Muscle of leg (tissue), 11 donors: ENCODE results near the gene UXS1. TPM values are rescaled to one million over a fixed set of nuclear protein-coding genes. Genes with fewer than 3 reads are reported as not detected.

Source experiments
- DNase-seq: peaks from one replicate; pipeline ENCODE4 v3.0.0; 2013
- H3K27ac ChIP-seq: one replicate; pipeline ENCODE4 v1.5.1; 2013; ENCODE audit warnings: mild to moderate bottlenecking, low read length, control low read depth
- H3K27me3 ChIP-seq: one replicate; pipeline ENCODE4 v1.6.1; 2013; ENCODE audit warnings: low read length; ENCODE audit not compliant: control insufficient read depth, insufficient read depth
- H3K36me3 ChIP-seq: one replicate; pipeline ENCODE4 v1.6.1; 2013; ENCODE audit warnings: low read length; ENCODE audit not compliant: control insufficient read depth, insufficient read depth
- H3K4me1 ChIP-seq: one replicate; pipeline ENCODE4 v1.6.1; 2013; ENCODE audit warnings: low read length; ENCODE audit not compliant: control insufficient read depth, insufficient read depth
- H3K4me3 ChIP-seq: one replicate; pipeline ENCODE4 v1.5.1; 2013; ENCODE audit warnings: low read length, control low read depth
- H3K9me3 ChIP-seq: replicated peaks from 2 replicates; pipeline ENCODE4 v1.6.1; 2013; ENCODE audit warnings: low read depth, low read length; ENCODE audit not compliant: control insufficient read depth
- WGBS: methylation state at CpG from one replicate; pipeline ENCODE4 v1.1.5; 2013; ENCODE audit warnings: missing lambda C conversion rate; ENCODE audit not compliant: insufficient coverage; 5-methylcytosine and 5-hydroxymethylcytosine counted together
- polyA plus RNA-seq, 8 donors: library from polyadenylated mRNA; unstranded; fragments of 120-200 nt; gene quantifications; one replicate each; pipeline versions ENCODE4 v1.2.1 to v1.2.3, GENCODE V29; 2013; ENCODE audit warnings: inconsistent platforms in 1 of 8, low replicate concordance in 1 of 8; ENCODE audit not compliant: insufficient read length in 8 of 8, insufficient read depth in 1 of 8
- total RNA-seq: library from RNA; stranded (reverse); fragments of 120-200 nt; gene quantifications from one replicate; pipeline ENCODE4 v1.2.4, GENCODE V29; 2013

The UXS1 gene
- total and polyA plus RNA-seq, 9 donors = 31.0 to 42.7 (median 34.9) TPM

DNA sequence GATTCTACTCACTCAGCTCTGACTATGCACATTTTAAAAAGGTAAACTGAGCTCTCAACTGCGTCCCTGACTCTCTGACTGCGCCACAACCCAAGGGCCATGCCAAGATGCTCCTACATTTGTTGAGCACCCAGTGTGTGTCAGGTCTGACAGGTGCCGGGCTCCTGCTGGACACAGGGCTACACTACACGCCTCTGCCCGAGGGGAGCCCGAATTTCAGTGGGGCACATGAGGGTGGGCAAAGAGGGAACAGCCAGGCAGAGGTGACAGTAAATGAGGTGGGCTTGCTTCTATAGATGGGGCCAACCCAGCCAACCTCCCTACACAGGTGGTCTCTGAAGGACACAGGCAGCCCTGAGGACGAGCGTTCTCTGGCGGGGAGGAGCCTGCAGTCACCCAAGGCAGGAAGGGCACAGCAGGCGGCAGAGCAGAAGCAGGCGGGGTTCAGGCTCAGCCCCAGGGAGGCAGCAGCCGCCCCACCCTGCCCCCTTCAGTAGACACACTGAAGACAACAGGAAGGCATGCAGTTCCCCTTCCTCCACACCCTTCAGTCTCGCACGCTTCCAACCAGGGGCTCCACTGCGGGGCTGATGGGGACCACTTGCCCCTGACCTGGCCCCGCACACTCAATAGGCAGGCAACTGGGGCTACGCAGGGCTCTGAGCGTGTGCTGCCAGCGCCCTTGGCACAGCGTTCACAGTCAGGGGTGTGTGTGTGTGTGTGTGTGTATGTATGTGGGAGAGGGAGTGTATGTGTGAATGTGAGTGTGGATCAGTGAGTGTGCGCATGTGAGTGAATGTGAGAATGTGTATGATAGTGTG, 98.4 kb downstream of the UXS1 start:
- no peak overlapping the region for H3K4me3 ChIP-seq
- H3K36me3 ChIP-seq = peaks cover 28% of the 10 kb centered on the region
- no peaks in the 10 kb centered on the region for H3K27me3 ChIP-seq
- no peak for DNase-seq
- peaks cover 12% of the 10 kb centered on the region for H3K4me1 ChIP-seq
- H3K27ac ChIP-seq = no peak overlapping the region
- no peaks in the 10 kb centered on the region for H3K9me3 ChIP-seq
- 88% methylated on average over 16 of the region's 21 CpGs for WGBS

DNA sequence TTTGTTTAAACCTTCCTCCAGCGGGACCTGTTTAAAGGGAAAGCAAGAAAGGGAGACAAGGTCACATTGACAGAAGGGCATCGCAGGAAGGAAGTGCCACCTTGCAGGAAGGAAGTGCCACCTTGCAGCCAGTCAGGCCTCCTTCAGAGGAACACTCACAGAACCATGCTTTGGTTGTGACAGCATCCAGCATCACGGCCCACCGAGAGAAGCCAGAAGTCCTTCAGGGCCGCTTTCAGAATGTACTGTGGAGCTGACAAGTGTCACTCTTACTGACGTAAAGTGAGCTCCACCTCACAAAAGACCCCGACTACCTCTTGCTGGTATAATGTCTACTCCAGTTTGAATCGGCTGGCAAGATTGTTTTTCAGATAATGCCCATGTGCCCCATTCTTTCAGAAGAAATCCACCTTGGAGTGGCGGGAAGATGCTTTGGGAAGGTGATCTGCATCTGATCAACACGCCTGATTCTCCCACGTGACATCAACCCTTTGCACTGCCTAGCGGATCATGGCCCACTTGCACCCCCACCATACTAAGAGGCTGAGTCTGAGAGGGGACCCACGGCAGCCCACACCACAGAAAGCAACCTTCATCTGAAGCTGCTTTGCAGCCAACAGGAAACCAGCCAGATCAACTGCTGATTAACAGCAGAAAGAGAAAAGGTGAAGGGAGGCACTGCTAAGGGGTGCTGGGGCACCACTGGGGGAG, 99.8 kb downstream of the UXS1 start:
- peaks cover 20% of the 10 kb centered on the region for H3K36me3 ChIP-seq
- WGBS = 83% methylated on average over 11 of the region's 13 CpGs
- DNase-seq = no peak
- no peak overlapping the region for H3K4me3 ChIP-seq
- no peaks in the 10 kb centered on the region for H3K27me3 ChIP-seq
- peaks cover 12% of the 10 kb centered on the region for H3K4me1 ChIP-seq
- no peaks in the 10 kb centered on the region for H3K9me3 ChIP-seq
- no peak overlapping the region for H3K27ac ChIP-seq

DNA sequence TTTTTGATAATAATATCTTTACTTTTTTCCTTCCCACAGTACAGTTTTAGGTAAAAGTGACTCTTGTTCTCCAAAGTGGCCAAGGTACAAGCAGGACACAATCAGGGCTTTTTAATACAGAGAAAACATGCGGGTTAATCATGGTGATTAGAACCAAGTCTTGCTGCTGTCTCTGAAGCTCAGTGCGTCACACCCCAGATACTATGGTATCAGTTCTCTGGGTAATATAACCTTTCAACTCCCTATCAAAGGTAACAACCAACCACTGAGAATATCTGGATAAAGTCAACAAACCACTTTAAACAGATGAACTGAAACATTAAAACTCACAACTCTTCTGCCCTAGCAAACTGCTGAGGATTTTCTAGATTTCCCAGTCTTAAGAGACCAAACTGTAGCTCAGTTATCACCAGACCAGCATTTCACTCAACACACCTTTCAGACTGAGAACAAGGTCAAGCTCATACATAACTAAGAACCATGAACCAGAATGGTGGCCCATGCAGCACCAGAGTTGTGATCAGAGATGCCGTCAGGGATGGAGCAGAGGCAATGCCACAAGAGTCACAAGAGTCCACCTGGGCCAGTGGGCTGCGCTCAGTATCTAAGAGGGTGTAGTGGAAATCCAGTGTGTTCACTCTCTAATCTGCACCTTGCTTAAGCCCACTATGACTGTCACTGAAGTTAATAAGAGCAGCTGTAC, 103.0 kb downstream of the UXS1 start:
- Histone ChIP-seq H3K9me3 (peaks cover 2% of the 10 kb centered on the region), H3K27me3 (no peaks in the 10 kb centered on the region), H3K4me1 (no peaks in the 10 kb centered on the region), H3K4me3 (no peak overlapping the region), H3K36me3 (peaks cover 12% of the 10 kb centered on the region), H3K27ac (no peak overlapping the region)
- WGBS = 100% methylated on average over 2 of the region's 4 CpGs
- DNase-seq = no peak

DNA sequence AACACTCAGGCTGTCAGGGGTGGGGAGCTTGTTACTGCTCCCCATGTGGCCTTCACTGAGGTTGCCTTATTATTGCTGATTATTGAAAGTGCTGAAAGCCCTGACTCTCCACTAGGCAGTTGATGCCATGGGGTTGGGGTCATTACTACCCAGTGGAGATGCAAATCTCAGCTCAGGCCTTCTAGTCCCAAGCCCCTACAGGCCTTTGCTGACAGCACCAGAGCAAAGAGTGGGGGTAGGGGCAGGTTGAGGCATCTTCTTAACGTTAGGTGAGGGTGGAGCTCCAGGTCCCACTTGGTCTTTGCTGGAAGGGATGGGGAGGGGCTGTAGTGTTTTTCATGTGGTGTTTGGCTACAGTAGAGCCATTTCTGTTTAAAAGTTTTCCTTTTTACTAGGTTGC, 104.5 kb downstream of the UXS1 start:
- Histone ChIP-seq H3K27me3 (no peaks in the 10 kb centered on the region), H3K36me3 (peaks cover 8% of the 10 kb centered on the region), H3K27ac (no peak overlapping the region), H3K9me3 (peaks cover 2% of the 10 kb centered on the region), H3K4me3 (no peak overlapping the region), H3K4me1 (no peaks in the 10 kb centered on the region)
- no peak for DNase-seq
- WGBS = 43% methylated on average over 1 of the region's 1 CpG

DNA sequence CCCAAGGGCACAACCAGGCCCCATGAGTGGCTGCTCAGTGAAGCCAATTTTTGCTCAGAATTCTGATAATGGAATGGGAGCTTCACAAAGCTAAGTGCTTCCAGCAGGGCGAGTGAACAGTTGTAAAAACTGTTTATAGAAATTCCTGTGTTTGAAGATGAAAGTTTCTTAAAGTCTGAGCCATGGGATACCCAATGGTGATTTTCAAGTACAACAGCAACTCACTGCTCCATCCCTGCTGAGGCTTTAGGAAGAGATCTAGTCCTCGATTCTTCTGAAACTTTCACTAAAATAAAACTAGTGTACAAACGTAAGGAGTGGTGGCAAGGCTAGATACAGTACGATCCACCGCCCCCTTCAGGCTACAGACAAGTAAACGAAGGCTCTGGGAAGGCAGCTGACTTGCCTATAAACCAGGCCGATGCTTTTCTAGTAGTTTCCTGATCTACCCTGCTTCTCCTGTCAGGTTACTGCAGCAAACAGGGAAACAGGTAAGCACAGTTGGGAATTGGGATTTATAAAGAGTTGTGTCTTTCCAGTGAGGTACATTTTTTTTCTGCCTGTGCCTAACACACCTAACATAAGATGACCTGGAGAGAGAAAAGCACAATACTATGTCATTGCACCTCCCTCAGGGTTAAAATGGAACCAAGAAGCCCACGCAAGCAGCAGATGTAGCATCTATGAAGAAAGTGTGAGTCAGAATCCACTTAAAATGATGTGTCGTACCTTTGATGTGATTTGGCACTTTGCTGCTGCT, 108.7 kb downstream of the UXS1 start:
- DNase-seq = peak; percentile 53

DNA sequence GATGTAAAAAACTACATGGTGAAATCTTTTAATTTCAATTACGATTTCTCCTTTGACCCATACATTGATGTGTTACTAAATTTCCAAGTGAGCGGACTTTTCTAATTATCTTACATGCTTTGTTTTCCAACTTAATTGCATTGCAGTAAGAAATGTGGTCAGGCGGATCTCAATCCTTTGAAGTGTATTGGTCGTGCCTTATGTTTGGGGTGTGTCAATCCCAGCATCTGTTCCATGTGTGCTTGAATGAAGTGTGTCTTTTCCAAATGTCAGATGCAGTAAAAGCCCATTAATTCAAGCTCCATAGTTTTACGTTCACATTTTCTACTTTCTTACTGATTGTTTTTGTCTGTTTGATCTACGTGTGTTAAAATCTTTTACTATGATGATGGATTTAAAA, 113.1 kb downstream of the UXS1 start:
- no peak overlapping the region for H3K27ac ChIP-seq
- H3K4me1 ChIP-seq = peaks cover 4% of the 10 kb centered on the region
- 25% methylated on average over 2 of the region's 6 CpGs for WGBS
- H3K36me3 ChIP-seq = no peaks in the 10 kb centered on the region
- no peaks in the 10 kb centered on the region for H3K9me3 ChIP-seq
- no peaks in the 10 kb centered on the region for H3K27me3 ChIP-seq
- DNase-seq = no peak
- H3K4me3 ChIP-seq = no peak overlapping the region

More for the DNA sequence above, 108.7 kb downstream of the UXS1 start:
- Histone ChIP-seq H3K4me3 (no peak overlapping the region), H3K27ac (no peak overlapping the region), H3K9me3 (peaks cover 2% of the 10 kb centered on the region), H3K4me1 (no peaks in the 10 kb centered on the region), H3K27me3 (no peaks in the 10 kb centered on the region), H3K36me3 (peaks cover 2% of the 10 kb centered on the region)
- 34% methylated on average over 5 of the region's 9 CpGs for WGBS

- no peaks in the 10 kb centered on the region for H3K36me3 ChIP-seq
- H3K9me3 ChIP-seq = no peaks in the 10 kb centered on the region
- H3K27ac ChIP-seq = no peak overlapping the region
- peaks cover 23% of the 10 kb centered on the region for H3K4me1 ChIP-seq
- no peak for DNase-seq
- H3K4me3 ChIP-seq = no peak overlapping the region
- WGBS = 61% methylated on average over 2 of the region's 5 CpGs
- H3K27me3 ChIP-seq = no peaks in the 10 kb centered on the region
Measured at GRCh38 chr2:106078096-106078495, 116.0 kb downstream of the UXS1 start.

- DNase-seq = no peak
- 67% methylated on average over 1 of the region's 1 CpG for WGBS
- Histone ChIP-seq H3K27ac (no peak overlapping the region), H3K9me3 (no peaks in the 10 kb centered on the region), H3K4me3 (no peak overlapping the region), H3K4me1 (peaks cover 34% of the 10 kb centered on the region), H3K27me3 (no peaks in the 10 kb centered on the region), H3K36me3 (no peaks in the 10 kb centered on the region)
Measured at GRCh38 chr2:106076941-106077340, 117.2 kb downstream of the UXS1 start.

GRCh38 chr2:106075048-106075447, 119.1 kb downstream of the UXS1 start:
- Histone ChIP-seq H3K36me3 (no peaks in the 10 kb centered on the region), H3K9me3 (no peaks in the 10 kb centered on the region), H3K4me3 (no peak overlapping the region), H3K27me3 (no peaks in the 10 kb centered on the region), H3K27ac (no peak overlapping the region), H3K4me1 (peaks cover 37% of the 10 kb centered on the region)
- WGBS = no CpG with 5 or more reads among the region's 3 CpGs
- DNase-seq = peak; percentile 57
